ENCODE data around the gene SLC2A1.

GRCh38 chr1:42956739-42957138 is 1.9 kb downstream of the SLC2A1 start:
- TF ChIP-seq FOXM1 (IDR thresholded peaks at IDR 0.05; ENCODE audit: borderline replicate concordance) (no peak), NFRKB (IDR thresholded peaks at IDR 0.05) (no peak), ELF4 (IDR thresholded peaks at IDR 0.05) (no peak), BHLHE40 (IDR thresholded peaks at IDR 0.05; ENCODE audit: borderline replicate concordance) (no peak), SUZ12 (IDR thresholded peaks at IDR 0.05) (no peak), SP1 (IDR thresholded peaks at IDR 0.05) (no peak), CTBP1 (IDR thresholded peaks at IDR 0.05; ENCODE audit: borderline replicate concordance) (no peak), ZNF384 (IDR thresholded peaks at IDR 0.05) (no peak), FOXK2 (IDR thresholded peaks at IDR 0.05) (no peak), HDGF (IDR thresholded peaks at IDR 0.05; ENCODE audit: borderline replicate concordance) (no peak)
